CD4-positive, alpha-beta T cell treated with Interleukin-2 at 100 ng/mL for 4 hours (primary cell): ENCODE results near the gene LGALS3BP.

Source experiments
- DNase-seq: peaks from one replicate; pipeline ENCODE4 v3.0.0-alpha.2; 2020; ENCODE audit warnings: low spot score

Gene LGALS3BP

GRCh38 chr17:78999056-78999768 lies 19.5 kb upstream of the LGALS3BP start:
- DNase-seq = no peak

- DNase-seq = no peak
Observed at GRCh38 chr17:78998311-78999055, 18.8 kb upstream of the LGALS3BP start.

GRCh38 chr17:78997881-78998280 lies 18.2 kb upstream of the LGALS3BP start:
- DNase-seq = no peak

GRCh38 chr17:78997231-78997741 lies 17.6 kb upstream of the LGALS3BP start:
- DNase-seq = no peak

GRCh38 chr17:78996781-78997201 lies 17.1 kb upstream of the LGALS3BP start:
- no peak for DNase-seq

GRCh38 chr17:78995761-78996451 lies 16.2 kb upstream of the LGALS3BP start:
- no peak for DNase-seq

- no peak for DNase-seq
Observed at GRCh38 chr17:78995022-78995760, 15.5 kb upstream of the LGALS3BP start.

- no peak for DNase-seq
Observed at GRCh38 chr17:78993981-78994671, 14.4 kb upstream of the LGALS3BP start.

- peak; percentile 40 for DNase-seq
Observed at GRCh38 chr17:78993241-78993956, 13.7 kb upstream of the LGALS3BP start.

GRCh38 chr17:78992542-78993212 lies 13.0 kb upstream of the LGALS3BP start:
- no peak for DNase-seq

GRCh38 chr17:78991906-78992532 lies 12.3 kb upstream of the LGALS3BP start:
- DNase-seq = no peak

- no peak for DNase-seq
Observed at GRCh38 chr17:78991017-78991738, 11.5 kb upstream of the LGALS3BP start.

- no peak for DNase-seq
Observed at GRCh38 chr17:78990349-78991016, 10.8 kb upstream of the LGALS3BP start.

- no peak for DNase-seq
Observed at GRCh38 chr17:78988152-78988551, 8.4 kb upstream of the LGALS3BP start.

GRCh38 chr17:78986649-78987328 lies 7.1 kb upstream of the LGALS3BP start:
- DNase-seq = no peak

- DNase-seq = no peak
Observed at GRCh38 chr17:78986048-78986648, 6.4 kb upstream of the LGALS3BP start.

GRCh38 chr17:78985395-78985794 lies 5.7 kb upstream of the LGALS3BP start:
- DNase-seq = no peak
